Measurements from ENCODE around the gene POLDIP2. TPM values are rescaled to one million over a fixed set of nuclear protein-coding genes. Genes with fewer than 3 reads are reported as not detected.

The POLDIP2 gene
- total RNA-seq = 100 to 1,000 TPM; 128 to 133 TPM

- POLR2A ChIA-PET = interaction anchor here (0.6 to 3.9 kb wide), 11 partner anchors 10 to 362 kb away, joined by 3 to 34 read pairs (median 4); partner anchors contain the start of genes IFT20, RPL23A, SARM1 and TNFAIP1
- CTCF ChIA-PET = interaction anchor here (0.6 to 1.7 kb wide), 5 partner anchors 12 to 165 kb away, joined by 3 to 5 read pairs (median 3); no protein-coding TSS in a partner anchor
These were observed at the start of gene POLDIP2 for GRCh38 chr17:28357061-28357900. TSS of gene POLDIP2 (minus strand) at chr17:28357527. CDS start at chr17:28357448, 79 bp downstream.

- ChIA-PET CTCF (interaction anchor here (0.6 to 1.1 kb wide), 2 partner anchors 34 to 335 kb away, joined by 3 read pairs; no protein-coding TSS in a partner anchor), POLR2A (no interaction called here)
These were observed 49.1 kb upstream of the POLDIP2 start for GRCh38 chr17:28406473-28406814.

GRCh38 chr17:28405632-28406472 is 48.5 kb upstream of the POLDIP2 start, which contains the start of gene SLC46A1:
TSS of gene SLC46A1 (minus strand) at chr17:28406212. CDS start at chr17:28406114, 98 bp downstream.
- ChIA-PET POLR2A (interaction anchor here (1.3 kb wide), 1 partner anchor 22 kb away, joined by 6 read pairs; no protein-coding TSS in a partner anchor), CTCF (interaction anchor here (1.0 to 1.8 kb wide), 3 partner anchors 11 to 128 kb away, joined by 4 to 9 read pairs (median 4); no protein-coding TSS in a partner anchor)

GRCh38 chr17:28404812-28405570 is 47.7 kb upstream of the POLDIP2 start:
- ChIA-PET POLR2A (interaction anchor here (1.3 kb wide), 1 partner anchor 21 kb away, joined by 6 read pairs; no protein-coding TSS in a partner anchor), CTCF (interaction anchor here (1.0 to 1.8 kb wide), 3 partner anchors 11 to 127 kb away, joined by 4 to 9 read pairs (median 4); no protein-coding TSS in a partner anchor)

GRCh38 chr17:28404461-28404811 is 47.1 kb upstream of the POLDIP2 start:
- POLR2A ChIA-PET = no interaction called here
- CTCF ChIA-PET = interaction anchor here (1.0 to 1.8 kb wide), 3 partner anchors 12 to 127 kb away, joined by 4 to 9 read pairs (median 4); no protein-coding TSS in a partner anchor

- CTCF ChIA-PET = interaction anchor here (1.8 kb wide), 1 partner anchor 12 kb away, joined by 9 read pairs; no protein-coding TSS in a partner anchor
- POLR2A ChIA-PET = no interaction called here
These were observed 46.7 kb upstream of the POLDIP2 start for GRCh38 chr17:28404007-28404406.

- POLR2A ChIA-PET = no interaction called here
- CTCF ChIA-PET = interaction anchor here (1.2 kb wide), 1 partner anchor 14 kb away, joined by 4 read pairs; no protein-coding TSS in a partner anchor
These were observed 45.5 kb upstream of the POLDIP2 start for GRCh38 chr17:28402844-28403243.

GRCh38 chr17:28402224-28402630 is 44.9 kb upstream of the POLDIP2 start:
- CTCF ChIA-PET = interaction anchor here (1.2 kb wide), 1 partner anchor 14 kb away, joined by 4 read pairs; no protein-coding TSS in a partner anchor
- POLR2A ChIA-PET = no interaction called here

- POLR2A ChIA-PET = interaction anchor here (0.7 kb wide), 1 partner anchor 9 kb away, joined by 3 read pairs; no protein-coding TSS in a partner anchor
These were observed 42.5 kb upstream of the POLDIP2 start for GRCh38 chr17:28399808-28400207.

GRCh38 chr17:28398280-28398981 is 41.1 kb upstream of the POLDIP2 start:
- POLR2A ChIA-PET = no interaction called here

More at GRCh38 chr17:28399808-28400207, 42.5 kb upstream of the POLDIP2 start:
- CTCF ChIA-PET = no interaction called here

GRCh38 chr17:28397687-28398279 is 40.5 kb upstream of the POLDIP2 start:
- ChIA-PET CTCF (no interaction called here), POLR2A (no interaction called here)

More at GRCh38 chr17:28398280-28398981, 41.1 kb upstream of the POLDIP2 start:
- CTCF ChIA-PET = no interaction called here

- CTCF ChIA-PET = no interaction called here
- POLR2A ChIA-PET = no interaction called here
These were observed 39.9 kb upstream of the POLDIP2 start for GRCh38 chr17:28397275-28397674.

GRCh38 chr17:28396635-28397239 is 39.4 kb upstream of the POLDIP2 start:
- CTCF ChIA-PET = no interaction called here
- POLR2A ChIA-PET = no interaction called here

- CTCF ChIA-PET = no interaction called here
- POLR2A ChIA-PET = no interaction called here
These were observed 38.6 kb upstream of the POLDIP2 start for GRCh38 chr17:28395968-28396367.

GRCh38 chr17:28395426-28395825 is 38.1 kb upstream of the POLDIP2 start:
- POLR2A ChIA-PET = interaction anchor here (0.7 kb wide), 1 partner anchor 9 kb away, joined by 3 read pairs; no protein-coding TSS in a partner anchor
- CTCF ChIA-PET = no interaction called here

GRCh38 chr17:28394337-28395116 is 37.2 kb upstream of the POLDIP2 start:
- ChIA-PET POLR2A (interaction anchor here (0.6 to 0.7 kb wide), 2 partner anchors 8 to 77 kb away, joined by 3 to 6 read pairs; no protein-coding TSS in a partner anchor), CTCF (no interaction called here)

- CTCF ChIA-PET = no interaction called here
- POLR2A ChIA-PET = interaction anchor here (0.7 kb wide), 1 partner anchor 57 kb away, joined by 8 read pairs; no protein-coding TSS in a partner anchor
These were observed 35.2 kb upstream of the POLDIP2 start for GRCh38 chr17:28392491-28392890.

Data from activated CD8-positive, alpha-beta memory T cell treated with anti-CD3 and anti-CD28 coated beads for 36 hours (primary cell).